GM23338 (cell line): Measurements from ENCODE around the gene GPANK1. TPM values are rescaled to one million over a fixed set of nuclear protein-coding genes. Genes with fewer than 3 reads are reported as not detected.

ENCODE experiments used
- ATAC-seq: fragments of 200-7000 bp; cut with Tn5 transposase; 3 replicates; pipeline ENCODE4 v1.9.1; 2020
- DNase-seq: peaks from one replicate; pipeline ENCODE4 v3.0.0-alpha.2; 2015; ENCODE audit warnings: low spot score
- H2AFZ ChIP-seq: fragments of 200-600 bp; sonication (generic); 2 replicates; pipeline ENCODE4 v1.8.0; 2016; ENCODE audit warnings: antibody characterized with exemption, mild to moderate bottlenecking, moderate library complexity
- H3F3A ChIP-seq: fragments of 200-600 bp; sonication (generic); replicated peaks from 2 replicates; pipeline ENCODE4 v1.8.0; 2017; ENCODE audit warnings: antibody characterized with exemption, mixed run types, low read depth
- H3K27ac ChIP-seq: fragments of 200-600 bp; sonication (generic); 2 replicates; pipeline ENCODE4 v1.6.1; 2016; ENCODE audit warnings: low read depth
- H3K27me3 ChIP-seq: fragments of 200-600 bp; sonication (generic); 2 replicates; pipeline ENCODE4 v1.8.0; 2016; ENCODE audit warnings: mild to moderate bottlenecking, mixed run types, moderate library complexity; ENCODE audit not compliant: insufficient read depth
- H3K36me3 ChIP-seq: fragments of 200-600 bp; sonication (generic); 2 replicates; pipeline ENCODE4 v1.8.0; 2016; ENCODE audit warnings: mild to moderate bottlenecking; ENCODE audit not compliant: insufficient read depth
- H3K4me1 ChIP-seq: fragments of 200-600 bp; sonication (generic); 2 replicates; pipeline ENCODE4 v1.8.0; 2016; ENCODE audit warnings: mild to moderate bottlenecking, moderate library complexity; ENCODE audit not compliant: insufficient read depth
- H3K4me2 ChIP-seq: fragments of 200-600 bp; sonication (generic); 2 replicates; pipeline ENCODE4 v1.7.1; 2017; ENCODE audit warnings: mixed run types
- H3K4me3 ChIP-seq: fragments of 200-600 bp; sonication (generic); 2 replicates; pipeline ENCODE4 v1.6.1; 2016; ENCODE audit warnings: mixed run types
- H3K79me2 ChIP-seq: fragments of 200-600 bp; sonication (generic); replicated peaks from 2 replicates; pipeline ENCODE4 v1.8.0; 2017; ENCODE audit warnings: mild to moderate bottlenecking; ENCODE audit not compliant: insufficient read depth
- H3K9me2 ChIP-seq: fragments of 200-600 bp; sonication (generic); 2 replicates; pipeline ENCODE4 v1.8.0; 2017; ENCODE audit not compliant: insufficient read depth
- H4K20me1 ChIP-seq: fragments of 200-600 bp; sonication (generic); replicated peaks from 2 replicates; pipeline ENCODE4 v1.8.0; 2017; ENCODE audit warnings: mild to moderate bottlenecking; ENCODE audit not compliant: insufficient read depth
- H3K27ac Mint-ChIP-seq: 2 replicates; pipeline ENCODE4 v1.8.0; 2020; ENCODE audit warnings: inconsistent platforms, mild to moderate bottlenecking, moderate library complexity, mixed read lengths
- H3K27me3 Mint-ChIP-seq: 3 replicates; pipeline ENCODE4 v1.8.0; 2022; ENCODE audit warnings: low read depth, mild to moderate bottlenecking, moderate library complexity, mixed read lengths, inconsistent platforms; ENCODE audit not compliant: insufficient read depth, poor library complexity
- H3K36me3 Mint-ChIP-seq: 3 replicates; pipeline ENCODE4 v1.8.0; 2021; ENCODE audit warnings: low read depth, mild to moderate bottlenecking, inconsistent platforms, moderate library complexity, mixed read lengths
- H3K4me1 Mint-ChIP-seq: 3 replicates; pipeline ENCODE4 v1.8.0; 2020; ENCODE audit warnings: mild to moderate bottlenecking, inconsistent platforms, mixed read lengths
- H3K4me3 Mint-ChIP-seq: 3 replicates; pipeline ENCODE4 v1.8.0; 2021; ENCODE audit warnings: moderate library complexity, mild to moderate bottlenecking, inconsistent platforms, mixed read lengths
- H3K9me3 Mint-ChIP-seq: 3 replicates; pipeline ENCODE4 v1.8.0; 2020; ENCODE audit warnings: moderate library complexity, mild to moderate bottlenecking, inconsistent platforms, mixed read lengths
- CREB1 ChIP-seq: fragments of 250-450 bp; sonication (Bioruptor Pico); IDR thresholded peaks from 2 replicates; pipeline ENCODE4 v1.5.0; 2020; ENCODE audit warnings: low read depth, mild to moderate bottlenecking, moderate library complexity
- CTCF ChIP-seq, 2 experiments: fragments of 200-600 bp in 1 of 2; sonication (generic) in 1 of 2; conservative IDR thresholded peaks; 2 replicates each; pipeline versions ENCODE4 v1.5.1 to v1.6.1; 2016 to 2017; ENCODE audit warnings: antibody characterized with exemption in 2 of 2, low read depth in 2 of 2, mild to moderate bottlenecking in 2 of 2, moderate library complexity in 1 of 2
- ETS1 ChIP-seq: IDR thresholded peaks from 2 replicates; pipeline ENCODE4 v1.6.1; 2016; ENCODE audit warnings: antibody characterized with exemption
- EZH2 ChIP-seq: fragments of 200-600 bp; sonication (generic); IDR thresholded peaks from one replicate; pipeline ENCODE4 v1.8.0; 2017; ENCODE audit warnings: antibody characterized with exemption, mild to moderate bottlenecking, low read depth; ENCODE audit not compliant: unreplicated experiment
- EZH2phosphoT487 ChIP-seq: fragments of 200-600 bp; sonication (generic); IDR thresholded peaks from one replicate; pipeline ENCODE4 v1.8.1; 2018; ENCODE audit warnings: antibody characterized with exemption; ENCODE audit not compliant: unreplicated experiment
- JUNB ChIP-seq: IDR thresholded peaks from one replicate; pipeline ENCODE4 v1.6.1; 2016; ENCODE audit warnings: antibody characterized with exemption; ENCODE audit not compliant: unreplicated experiment
- NANOG ChIP-seq: IDR thresholded peaks from 2 replicates; pipeline ENCODE4 v1.6.1; 2016; ENCODE audit warnings: antibody characterized with exemption, borderline replicate concordance
- POLR2AphosphoS5 ChIP-seq: IDR thresholded peaks from 2 replicates; pipeline ENCODE4 v1.6.1; 2016; ENCODE audit warnings: antibody characterized with exemption, low read depth
- REST ChIP-seq: IDR thresholded peaks from one replicate; pipeline ENCODE4 v1.6.1; 2018; ENCODE audit warnings: antibody characterized with exemption; ENCODE audit not compliant: unreplicated experiment
- STAT1 ChIP-seq: IDR thresholded peaks from one replicate; pipeline ENCODE4 v1.6.1; 2016; ENCODE audit warnings: antibody characterized with exemption; ENCODE audit not compliant: unreplicated experiment
- ZNF114 ChIP-seq: fragments of 250-450 bp; sonication (Bioruptor Pico); IDR thresholded peaks from 2 replicates; pipeline ENCODE4 v1.5.0; 2020; ENCODE audit warnings: mild to moderate bottlenecking, moderate library complexity
- ZNF331 ChIP-seq: fragments of 250-450 bp; sonication (Bioruptor Pico); IDR thresholded peaks from 2 replicates; pipeline ENCODE4 v1.5.0; 2020; ENCODE audit warnings: low read depth, mild to moderate bottlenecking, moderate library complexity
- ZNF462 ChIP-seq: fragments of 250-450 bp; sonication (Bioruptor Pico); IDR thresholded peaks from 2 replicates; pipeline ENCODE4 v1.5.0; 2020; ENCODE audit warnings: mild to moderate bottlenecking, moderate library complexity
- polyA plus RNA-seq: library from polyadenylated mRNA; unstranded; fragments of >200 nt; fragmentation: Nextera tagmentation; extraction: Ambion mirVana; gene quantifications from 2 replicates; pipeline ENCODE4 v1.2.1, GENCODE V29; 2016
- total RNA-seq: library from RNA; depleted of rRNA; stranded (reverse); fragments of >200 nt; shearing (Covaris generic); gene quantifications from 2 replicates; pipeline ENCODE4 v1.2.3, GENCODE V29; 2014

Gene GPANK1
- total and polyA plus RNA-seq, 2 experiments from 2014 or later, result 27.1 to 49.2 TPM

GRCh38 chr6:31643818-31644454, 20.9 kb downstream of the GPANK1 start:
- H3K4me2 ChIP-seq, result no peak overlapping the region
- H3K79me2 ChIP-seq, result peaks cover under 1% of the 10 kb centered on the region; the same call in 1 of the 2 replicates
- H3K4me1 ChIP-seq, result no peaks in the 10 kb centered on the region
- Mint-ChIP-seq H3K27me3 (peaks cover 2% of the 10 kb centered on the region), H3K4me1 (no peaks in the 10 kb centered on the region), H3K4me3 (no peak overlapping the region), H3K9me3 (no peaks in the 10 kb centered on the region), H3K36me3 (peaks cover 85% of the 10 kb centered on the region), H3K27ac (no peak overlapping the region)
- H3K36me3 ChIP-seq, result peaks cover 36% of the 10 kb centered on the region
- ATAC-seq (no peak; the same call in 2 of the 3 replicates), DNase-seq (no peak)
- no peak overlapping the region for H3K27ac ChIP-seq
- H3K27me3 ChIP-seq, result no peaks in the 10 kb centered on the region
- H3K9me2 ChIP-seq, result no peaks in the 10 kb centered on the region
- TF ChIP-seq ETS1, result no peak
- no peak for TF ChIP-seq STAT1
- no peak for TF ChIP-seq NANOG
- no peak for TF ChIP-seq JUNB
- TF ChIP-seq EZH2, result no peak
- no peak for TF ChIP-seq ZNF462 (CRISPR knock-in tag)
- TF ChIP-seq EZH2phosphoT487, result no peak
- no peak for TF ChIP-seq CREB1 (CRISPR knock-in tag)
- TF ChIP-seq ZNF114 (CRISPR knock-in tag), result no peak
- no peak for TF ChIP-seq CTCF (conservative IDR thresholded peaks at IDR 0.05; ENCODE audit: low read depth in 2 of 2)
- TF ChIP-seq REST, result no peak
- no peak for TF ChIP-seq POLR2AphosphoS5
- TF ChIP-seq ZNF331 (CRISPR knock-in tag), result no peak
- peaks cover 4% of the 10 kb centered on the region; the same call in 1 of the 2 replicates for H4K20me1 ChIP-seq
- no peak overlapping the region for H2AFZ ChIP-seq
- peaks cover 16% of the 10 kb centered on the region for H3F3A ChIP-seq
- no peak overlapping the region for H3K4me3 ChIP-seq
